ENCODE results near the gene PI4KA.

PI4KA gene

DNA sequence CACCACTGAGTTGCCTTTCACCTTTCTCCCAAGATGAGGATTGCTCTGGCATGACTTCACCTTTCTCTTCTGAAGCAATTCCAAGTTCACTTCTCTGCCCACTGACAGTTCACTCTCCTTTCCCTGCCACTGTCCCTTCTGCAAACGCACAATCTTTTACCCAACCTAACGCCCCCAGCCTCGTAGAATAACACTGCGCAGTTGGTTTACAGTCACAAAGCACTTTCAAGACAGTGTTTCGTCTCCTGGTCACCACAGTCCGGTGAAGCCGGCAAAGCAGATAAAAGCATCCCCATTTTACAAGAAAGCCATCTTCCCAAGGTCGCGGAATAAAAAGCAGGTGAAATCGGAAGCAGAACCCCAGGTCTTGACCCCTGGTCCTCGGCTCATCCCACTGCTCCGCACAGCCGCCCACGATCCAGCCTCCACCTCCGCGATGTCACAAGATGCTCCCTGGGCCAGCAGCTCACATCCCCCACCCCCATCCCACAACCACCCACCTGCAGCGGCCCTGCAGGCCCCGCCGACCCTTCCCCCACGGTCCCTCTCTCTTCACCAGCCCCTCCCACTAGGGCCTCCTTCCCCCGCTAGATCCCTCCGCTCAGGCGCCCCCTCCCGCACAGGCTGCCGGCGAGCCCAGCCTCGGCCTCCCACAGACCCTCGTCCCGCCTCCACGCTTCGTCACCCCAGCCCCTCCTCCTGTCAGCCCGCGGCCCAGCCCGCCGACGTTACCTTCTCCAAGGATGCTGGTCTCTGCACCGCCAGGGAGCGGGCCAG, 585 bp downstream of the PI4KA start:
- peak overlapping the region; percentile 48 for H3K27ac ChIP-seq (ENCODE audit: low read depth, low read length)
- H3K79me2 ChIP-seq (ENCODE audit: control insufficient read depth, low read length): peaks cover 69% of the 10 kb centered on the region

DNA sequence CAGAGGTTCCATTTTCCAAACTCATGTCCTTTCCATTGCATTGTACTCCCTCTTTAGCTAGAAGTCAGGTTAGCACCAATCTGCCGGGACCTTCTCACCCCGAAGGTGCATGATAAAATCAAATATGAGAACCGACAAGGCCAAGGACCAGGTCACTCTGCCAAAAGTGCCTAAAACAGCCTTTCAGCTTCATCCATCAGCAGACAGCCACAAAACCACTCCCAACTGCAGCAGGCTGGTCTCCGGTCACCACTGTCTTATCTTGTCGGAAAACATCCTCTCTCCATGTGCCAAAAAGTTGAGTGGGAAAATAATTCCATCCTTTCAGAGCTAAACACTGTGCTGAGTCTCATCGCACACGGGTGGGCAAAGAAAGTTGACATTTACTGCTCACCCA, 1.4 kb downstream of the PI4KA start:
- H3K9me3 ChIP-seq (ENCODE audit: control insufficient read depth, insufficient read depth, low read length): no peaks in the 10 kb centered on the region
- H4K20me1 ChIP-seq (ENCODE audit: control insufficient read depth, insufficient read depth, low read depth, low read length): peaks cover 21% of the 10 kb centered on the region
- H3K27ac ChIP-seq (ENCODE audit: low read depth, low read length): no peak overlapping the region
- 0 out of 2 replicates have a peak, but pooled peaks cover 2% of the 10 kb centered on the region for H3F3A ChIP-seq (ENCODE audit: control insufficient read depth, insufficient read depth)
- no peaks in the 10 kb centered on the region for H3K36me3 ChIP-seq (ENCODE audit: control insufficient read depth, low read length)
- peak overlapping the region; percentile 97 for H3K4me3 ChIP-seq (ENCODE audit: low read length)
- no peaks in the 10 kb centered on the region for H3K9me2 ChIP-seq (replicated peaks; ENCODE audit: control insufficient read depth, low read length)
- H3K27me3 ChIP-seq (ENCODE audit: control insufficient read depth, low read length): no peaks in the 10 kb centered on the region
- peak overlapping the region; percentile 78 for H3K4me2 ChIP-seq (ENCODE audit: low read length)
- peaks cover 77% of the 10 kb centered on the region for H3K79me2 ChIP-seq (ENCODE audit: control insufficient read depth, low read length)
- TF ChIP-seq, protein P1, sequence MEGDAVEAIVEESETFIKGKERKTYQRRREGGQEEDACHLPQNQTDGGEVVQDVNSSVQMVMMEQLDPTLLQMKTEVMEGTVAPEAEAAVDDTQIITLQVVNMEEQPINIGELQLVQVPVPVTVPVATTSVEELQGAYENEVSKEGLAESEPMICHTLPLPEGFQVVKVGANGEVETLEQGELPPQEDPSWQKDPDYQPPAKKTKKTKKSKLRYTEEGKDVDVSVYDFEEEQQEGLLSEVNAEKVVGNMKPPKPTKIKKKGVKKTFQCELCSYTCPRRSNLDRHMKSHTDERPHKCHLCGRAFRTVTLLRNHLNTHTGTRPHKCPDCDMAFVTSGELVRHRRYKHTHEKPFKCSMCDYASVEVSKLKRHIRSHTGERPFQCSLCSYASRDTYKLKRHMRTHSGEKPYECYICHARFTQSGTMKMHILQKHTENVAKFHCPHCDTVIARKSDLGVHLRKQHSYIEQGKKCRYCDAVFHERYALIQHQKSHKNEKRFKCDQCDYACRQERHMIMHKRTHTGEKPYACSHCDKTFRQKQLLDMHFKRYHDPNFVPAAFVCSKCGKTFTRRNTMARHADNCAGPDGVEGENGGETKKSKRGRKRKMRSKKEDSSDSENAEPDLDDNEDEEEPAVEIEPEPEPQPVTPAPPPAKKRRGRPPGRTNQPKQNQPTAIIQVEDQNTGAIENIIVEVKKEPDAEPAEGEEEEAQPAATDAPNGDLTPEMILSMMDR (IDR thresholded peaks at IDR 0.05; ENCODE audit: low read depth, low read length, poor library complexity, severe bottlenecking): no peak
- TF ChIP-seq EZH2phosphoT487 (IDR thresholded peaks at IDR 0.05; ENCODE audit: borderline replicate concordance, low read length): no peak
- peaks cover 35% of the 10 kb centered on the region for H3K4me1 ChIP-seq (ENCODE audit: control insufficient read depth, low read length)

More for the DNA sequence above, 585 bp downstream of the PI4KA start:
- H3K4me2 ChIP-seq (ENCODE audit: low read length): peak overlapping the region; percentile 78
- H3K27me3 ChIP-seq (ENCODE audit: control insufficient read depth, low read length): no peaks in the 10 kb centered on the region
- H3K4me1 ChIP-seq (ENCODE audit: control insufficient read depth, low read length): peaks cover 27% of the 10 kb centered on the region
- peak overlapping the region; percentile 97 for H3K4me3 ChIP-seq (ENCODE audit: low read length)
- H3F3A ChIP-seq (ENCODE audit: control insufficient read depth, insufficient read depth): no peaks in the 10 kb centered on the region
- TF ChIP-seq EZH2phosphoT487 (IDR thresholded peaks at IDR 0.05; ENCODE audit: borderline replicate concordance, low read length): no peak
- TF ChIP-seq, protein P1 (IDR thresholded peaks at IDR 0.05; ENCODE audit: low read depth, low read length, poor library complexity, severe bottlenecking): peak; percentile 14
- H3K36me3 ChIP-seq (ENCODE audit: control insufficient read depth, low read length): no peaks in the 10 kb centered on the region
- H3K9me3 ChIP-seq (ENCODE audit: control insufficient read depth, insufficient read depth, low read length): no peaks in the 10 kb centered on the region
- H4K20me1 ChIP-seq (ENCODE audit: control insufficient read depth, insufficient read depth, low read depth, low read length): peaks cover 14% of the 10 kb centered on the region; the same call in 1 of the 2 replicates
- no peaks in the 10 kb centered on the region for H3K9me2 ChIP-seq (replicated peaks; ENCODE audit: control insufficient read depth, low read length)

DNA sequence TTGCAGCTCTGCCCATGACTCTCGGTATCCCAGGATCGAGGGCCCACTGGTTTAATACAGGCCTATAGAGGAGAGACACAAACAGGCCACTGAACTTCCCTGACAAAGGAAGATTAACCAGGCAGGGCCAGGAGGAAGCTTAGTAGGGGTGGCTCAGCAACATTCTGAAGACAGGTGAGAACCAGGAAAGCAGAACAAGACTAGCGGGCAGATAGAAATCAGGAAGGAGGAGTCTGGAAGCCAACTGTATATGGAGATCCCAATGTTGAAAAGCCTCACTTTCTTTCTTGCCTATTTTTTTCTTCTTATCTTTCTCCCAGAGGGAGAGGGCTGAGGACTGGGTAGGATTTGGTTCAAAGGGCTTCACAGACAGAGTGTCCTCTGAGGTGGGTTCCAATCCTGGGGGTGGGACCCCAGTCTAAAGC, 5.4 kb downstream of the PI4KA start:
- H3K9me2 ChIP-seq (replicated peaks; ENCODE audit: control insufficient read depth, low read length): no peaks in the 10 kb centered on the region
- no peak overlapping the region for H3K4me3 ChIP-seq (ENCODE audit: low read length)
- H3K27me3 ChIP-seq (ENCODE audit: control insufficient read depth, low read length): no peaks in the 10 kb centered on the region
- peaks cover 28% of the 10 kb centered on the region for H4K20me1 ChIP-seq (ENCODE audit: control insufficient read depth, insufficient read depth, low read depth, low read length)
- H3K36me3 ChIP-seq (ENCODE audit: control insufficient read depth, low read length): no peaks in the 10 kb centered on the region
- H3K4me2 ChIP-seq (ENCODE audit: low read length): no peak overlapping the region
- peaks cover 32% of the 10 kb centered on the region for H3K4me1 ChIP-seq (ENCODE audit: control insufficient read depth, low read length)
- peaks cover 97% of the 10 kb centered on the region for H3K79me2 ChIP-seq (ENCODE audit: control insufficient read depth, low read length)
- TF ChIP-seq, protein P1 (IDR thresholded peaks at IDR 0.05; ENCODE audit: low read depth, low read length, poor library complexity, severe bottlenecking): no peak
- H3K9me3 ChIP-seq (ENCODE audit: control insufficient read depth, insufficient read depth, low read length): no peaks in the 10 kb centered on the region
- no peak overlapping the region for H3K27ac ChIP-seq (ENCODE audit: low read depth, low read length)
- 0 out of 2 replicates have a peak, but pooled peaks cover 2% of the 10 kb centered on the region for H3F3A ChIP-seq (ENCODE audit: control insufficient read depth, insufficient read depth)
